Osteocyte (in vitro differentiated cells): ENCODE measurements around the gene TNIP2. TPM values are rescaled to one million over a fixed set of nuclear protein-coding genes. Genes with fewer than 3 reads are reported as not detected.
"Not testable (repeated sequence)": the region's sequence is repeated elsewhere in the genome, so short reads cannot be mapped to it uniquely, and the experiment has no call there.

Experiments
- DNase-seq: peaks from one replicate; pipeline ENCODE4 v3.0.0; 2021; ENCODE audit warnings: mixed read lengths; ENCODE audit not compliant: unreplicated experiment; ENCODE audit errors: extremely low spot score
- H3K27ac Mint-ChIP-seq: one replicate; pipeline ENCODE4 v1.8.0; 2021; ENCODE audit warnings: mild to moderate bottlenecking, mixed read lengths; ENCODE audit not compliant: unreplicated experiment
- H3K27me3 Mint-ChIP-seq: one replicate; pipeline ENCODE4 v1.8.0; 2021; ENCODE audit warnings: mixed read lengths; ENCODE audit not compliant: unreplicated experiment
- H3K36me3 Mint-ChIP-seq: one replicate; pipeline ENCODE4 v1.8.0; 2021; ENCODE audit warnings: mixed read lengths; ENCODE audit not compliant: unreplicated experiment
- H3K4me1 Mint-ChIP-seq: one replicate; pipeline ENCODE4 v1.8.0; 2021; ENCODE audit warnings: mixed read lengths; ENCODE audit not compliant: unreplicated experiment
- H3K4me3 Mint-ChIP-seq: one replicate; pipeline ENCODE4 v1.8.0; 2021; ENCODE audit warnings: mild to moderate bottlenecking, moderate library complexity, mixed read lengths; ENCODE audit not compliant: unreplicated experiment
- H3K9me3 Mint-ChIP-seq: one replicate; pipeline ENCODE4 v1.8.0; 2021; ENCODE audit warnings: mixed read lengths; ENCODE audit not compliant: unreplicated experiment
- total RNA-seq: library from RNA; stranded (reverse); gene quantifications from 2 replicates; pipeline ENCODE4 v1.2.1, GENCODE V29; 2021
- TF ChIP-seq, protein P1 (sequence below): fragments of 200-600 bp; sonication (generic); IDR thresholded peaks from 2 replicates; pipeline ENCODE4 v1.5.0; 2021; ENCODE audit warnings: antibody characterized with exemption, mild to moderate bottlenecking, moderate library complexity

TNIP2 gene
- total RNA-seq, 1 donor from 2014 or later: 34.0 TPM

DNA sequence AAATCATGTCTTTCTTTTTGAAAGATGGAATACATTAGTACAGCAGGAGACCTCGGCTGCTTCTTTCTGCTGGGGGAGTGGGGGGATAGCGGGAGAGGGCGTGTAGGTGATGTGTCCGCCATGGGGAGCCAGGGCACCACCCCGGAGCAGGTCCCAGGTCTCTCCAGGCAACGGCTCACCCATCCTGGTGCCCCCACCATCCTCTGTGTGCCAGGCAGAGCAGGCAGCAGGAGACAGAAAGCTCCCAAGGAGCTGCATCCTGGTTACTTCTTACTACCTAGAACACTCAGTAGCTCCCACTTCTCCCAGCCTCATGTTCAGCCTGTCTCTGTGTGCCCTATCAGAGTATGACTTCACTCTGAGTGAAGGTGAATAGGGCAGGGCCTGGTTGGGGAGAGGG is 23.6 kb downstream of the TNIP2 start:
- H3K27ac Mint-ChIP-seq: no peak overlapping the region
- peaks cover 41% of the 10 kb centered on the region for H3K36me3 Mint-ChIP-seq
- H3K9me3 Mint-ChIP-seq: peaks cover 21% of the 10 kb centered on the region
- TF ChIP-seq, protein P1, sequence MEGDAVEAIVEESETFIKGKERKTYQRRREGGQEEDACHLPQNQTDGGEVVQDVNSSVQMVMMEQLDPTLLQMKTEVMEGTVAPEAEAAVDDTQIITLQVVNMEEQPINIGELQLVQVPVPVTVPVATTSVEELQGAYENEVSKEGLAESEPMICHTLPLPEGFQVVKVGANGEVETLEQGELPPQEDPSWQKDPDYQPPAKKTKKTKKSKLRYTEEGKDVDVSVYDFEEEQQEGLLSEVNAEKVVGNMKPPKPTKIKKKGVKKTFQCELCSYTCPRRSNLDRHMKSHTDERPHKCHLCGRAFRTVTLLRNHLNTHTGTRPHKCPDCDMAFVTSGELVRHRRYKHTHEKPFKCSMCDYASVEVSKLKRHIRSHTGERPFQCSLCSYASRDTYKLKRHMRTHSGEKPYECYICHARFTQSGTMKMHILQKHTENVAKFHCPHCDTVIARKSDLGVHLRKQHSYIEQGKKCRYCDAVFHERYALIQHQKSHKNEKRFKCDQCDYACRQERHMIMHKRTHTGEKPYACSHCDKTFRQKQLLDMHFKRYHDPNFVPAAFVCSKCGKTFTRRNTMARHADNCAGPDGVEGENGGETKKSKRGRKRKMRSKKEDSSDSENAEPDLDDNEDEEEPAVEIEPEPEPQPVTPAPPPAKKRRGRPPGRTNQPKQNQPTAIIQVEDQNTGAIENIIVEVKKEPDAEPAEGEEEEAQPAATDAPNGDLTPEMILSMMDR: no peak
- H3K4me1 Mint-ChIP-seq: no peaks in the 10 kb centered on the region
- H3K4me3 Mint-ChIP-seq: no peak overlapping the region
- no peak for DNase-seq
- no peaks in the 10 kb centered on the region for H3K27me3 Mint-ChIP-seq

DNA sequence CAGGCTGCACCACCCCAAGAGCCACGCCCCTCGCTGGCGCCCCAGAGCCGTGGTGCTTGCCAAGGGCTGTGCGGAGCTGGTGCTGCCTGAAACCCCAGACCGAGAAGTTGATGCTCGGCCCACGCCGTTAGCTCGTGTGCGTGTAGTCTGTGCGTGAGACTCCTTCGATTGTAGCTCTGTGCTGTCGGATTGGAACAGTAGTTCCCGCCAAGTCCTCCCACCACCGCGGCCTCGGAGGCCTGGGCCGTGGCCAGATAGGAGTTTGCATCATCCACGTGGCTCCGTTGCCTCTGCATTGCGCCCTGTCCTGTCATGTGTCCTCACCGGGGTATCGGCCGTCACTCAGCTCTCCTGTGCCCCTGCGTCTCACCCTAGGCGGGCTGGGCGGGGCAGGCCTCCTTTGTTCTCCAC is 24.2 kb downstream of the TNIP2 start:
- Mint-ChIP-seq H3K4me1 (no peaks in the 10 kb centered on the region), H3K27ac (no peak overlapping the region), H3K36me3 (peaks cover 41% of the 10 kb centered on the region), H3K27me3 (no peaks in the 10 kb centered on the region), H3K4me3 (no peak overlapping the region), H3K9me3 (peaks cover 21% of the 10 kb centered on the region)
- TF ChIP-seq, protein P1: no peak
- no peak for DNase-seq

DNA sequence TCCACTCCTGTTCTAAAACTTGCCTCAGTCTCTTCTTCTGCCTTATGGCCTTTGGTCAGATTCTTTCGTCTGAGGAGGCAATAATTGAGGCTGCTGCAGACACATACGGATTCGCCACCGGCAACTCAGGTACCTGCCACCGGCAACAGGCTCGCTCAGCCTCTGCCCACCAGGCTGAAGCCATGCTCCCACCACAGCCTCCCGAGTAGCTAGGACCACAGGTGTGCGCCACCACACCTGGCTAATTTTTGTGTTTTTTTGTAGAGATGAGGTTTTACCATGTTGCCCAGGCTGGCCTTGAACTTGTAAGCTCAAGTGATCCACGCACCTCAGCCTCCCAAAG is 26.6 kb downstream of the TNIP2 start:
- Mint-ChIP-seq H3K9me3 (peaks cover 2% of the 10 kb centered on the region), H3K36me3 (peaks cover 24% of the 10 kb centered on the region), H3K27me3 (no peaks in the 10 kb centered on the region), H3K4me1 (no peaks in the 10 kb centered on the region), H3K4me3 (no peak overlapping the region), H3K27ac (no peak overlapping the region)
- TF ChIP-seq, protein P1: no peak
- DNase-seq: no peak

DNA sequence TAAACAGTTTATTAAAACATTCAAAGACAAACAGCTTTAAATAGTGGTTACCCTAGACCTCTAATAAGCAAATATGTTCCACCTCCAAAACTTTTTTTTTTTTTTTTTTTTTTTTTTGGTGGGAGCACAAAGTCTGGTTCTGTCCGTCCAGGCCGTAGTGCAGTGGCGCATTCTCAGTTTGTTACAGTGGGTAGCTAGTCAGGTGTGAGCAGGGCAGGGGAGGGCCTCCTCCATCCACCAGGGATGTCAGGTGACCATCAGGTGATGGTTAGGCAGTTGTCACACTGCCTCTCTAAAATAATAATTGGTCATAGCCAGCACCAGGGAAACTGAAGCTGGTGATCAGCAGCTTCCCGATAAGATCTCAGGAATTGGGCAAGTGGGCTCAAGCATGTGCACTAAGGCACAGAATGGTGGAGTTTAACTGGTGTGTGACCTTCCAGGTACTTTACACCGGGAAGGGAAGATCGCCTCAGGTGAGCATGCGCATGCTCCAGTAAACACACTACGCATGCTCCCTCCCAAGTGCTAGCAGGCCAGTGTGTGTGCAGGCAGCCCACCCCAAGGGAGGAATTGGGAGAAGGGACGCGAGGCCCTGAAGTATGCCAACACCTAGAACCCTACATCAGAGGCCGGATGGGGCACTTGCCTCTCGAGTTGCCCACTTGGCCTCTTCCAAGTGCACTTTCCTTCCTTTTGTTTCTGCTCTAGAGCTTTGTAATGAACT is 27.2 kb downstream of the TNIP2 start:
- Mint-ChIP-seq H3K36me3 (peaks cover 21% of the 10 kb centered on the region), H3K27ac (no peak overlapping the region), H3K27me3 (no peaks in the 10 kb centered on the region), H3K4me3 (no peak overlapping the region), H3K4me1 (peaks cover 2% of the 10 kb centered on the region), H3K9me3 (no peaks in the 10 kb centered on the region)
- TF ChIP-seq, protein P1: no peak
- DNase-seq: no peak

DNA sequence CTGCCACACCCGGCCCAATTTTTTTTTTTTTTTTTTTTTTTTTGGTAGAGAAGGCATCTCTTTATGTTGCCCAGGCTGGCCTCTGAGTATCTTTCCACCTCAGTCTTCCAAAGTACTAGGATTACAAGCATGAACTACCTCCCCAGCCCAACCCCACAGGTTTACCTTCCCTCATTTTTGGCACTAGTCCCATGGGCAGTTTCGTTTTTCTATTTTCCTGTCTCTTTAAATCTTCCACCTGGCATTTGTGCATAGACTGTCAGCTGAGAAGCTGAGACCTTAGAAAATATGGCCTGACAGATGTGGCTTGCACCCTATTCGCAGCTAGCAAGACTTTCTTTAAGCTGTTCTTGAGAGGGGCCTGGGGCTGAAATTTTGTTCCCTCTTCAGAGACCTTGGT is 27.9 kb downstream of the TNIP2 start:
- H3K27ac Mint-ChIP-seq: no peak overlapping the region
- TF ChIP-seq, protein P1: no peak

DNA sequence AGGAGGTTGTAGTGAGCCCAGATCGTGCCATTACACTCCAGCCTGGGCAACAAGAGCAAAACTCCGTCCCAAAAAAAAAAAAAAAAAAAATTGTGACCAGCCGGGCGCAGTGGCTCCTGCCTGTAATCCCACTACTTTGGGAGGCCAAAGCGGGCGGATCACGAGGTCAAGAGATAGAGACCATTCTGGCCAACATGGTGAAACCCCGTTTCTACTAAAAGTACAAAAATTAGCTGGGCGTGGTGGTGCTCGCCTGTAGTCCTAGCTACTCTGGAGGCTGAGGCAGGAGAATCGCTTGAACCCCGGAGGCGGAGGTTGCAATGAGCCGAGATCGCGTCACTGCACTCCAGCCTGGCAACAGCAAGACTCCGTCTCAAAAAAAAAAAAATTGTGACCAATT is 29.3 kb downstream of the TNIP2 start:
- H3K9me3 Mint-ChIP-seq, H3K27ac Mint-ChIP-seq, DNase-seq, H3K27me3 Mint-ChIP-seq, H3K4me1 Mint-ChIP-seq, H3K4me3 Mint-ChIP-seq: not testable (repeated sequence)
- peaks cover 17% of the 10 kb centered on the region for H3K36me3 Mint-ChIP-seq

More for the DNA sequence above, 27.9 kb downstream of the TNIP2 start:
- no peaks in the 10 kb centered on the region for H3K27me3 Mint-ChIP-seq
- H3K4me3 Mint-ChIP-seq: no peak overlapping the region
- no peaks in the 10 kb centered on the region for H3K9me3 Mint-ChIP-seq
- peaks cover 2% of the 10 kb centered on the region for H3K4me1 Mint-ChIP-seq
- peaks cover 21% of the 10 kb centered on the region for H3K36me3 Mint-ChIP-seq
- no peak for DNase-seq
